ENCODE measurements around the gene NRG2. TPM values are rescaled to one million over a fixed set of nuclear protein-coding genes. Genes with fewer than 3 reads are reported as not detected.

The NRG2 gene
- total and polyA plus RNA-seq, 2 of the 8 experiments (the other 6 are each of a cell fraction or from before 2014, with no cell fraction given) = 0.27 to 0.54 TPM

DNA sequence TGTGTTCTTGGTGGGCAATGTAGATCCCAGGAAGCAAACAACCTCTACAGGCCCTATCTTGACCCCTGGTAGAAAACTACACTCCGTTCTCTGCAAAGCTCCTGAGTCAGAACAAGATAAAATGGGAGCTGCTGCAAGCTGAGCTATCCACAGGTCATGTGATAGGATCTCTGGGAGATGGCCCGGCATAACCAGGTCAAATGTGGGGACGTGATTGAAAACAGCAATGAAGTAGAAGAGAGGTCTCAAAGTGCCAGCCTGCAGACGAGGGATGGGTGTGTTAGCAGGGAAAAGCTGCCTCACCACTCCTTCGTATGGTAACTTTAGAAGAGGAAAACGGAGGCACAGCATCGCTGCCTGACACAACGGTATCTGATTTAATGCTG is 25.0 kb downstream of the NRG2 start (continued):
- TF ChIP-seq SIN3A (conservative IDR thresholded peaks at IDR 0.05 in 1 of 2, IDR thresholded peaks at IDR 0.05 in 1 of 2; ENCODE audit: low read depth in 1 of 2, low read length in 2 of 2) = no peak
- no peak for TF ChIP-seq POLR2AphosphoS5 (IDR thresholded peaks at IDR 0.05; ENCODE audit: low read depth, low read length)

Data from H1 (cell line).